Measurements from ENCODE around the gene CCDC142. TPM values are rescaled to one million over a fixed set of nuclear protein-coding genes. Genes with fewer than 3 reads are reported as not detected.

Gene CCDC142
- total and polyA plus RNA-seq, 4 donors: 5.5 to 25.5 (median 13.0) TPM

DNA sequence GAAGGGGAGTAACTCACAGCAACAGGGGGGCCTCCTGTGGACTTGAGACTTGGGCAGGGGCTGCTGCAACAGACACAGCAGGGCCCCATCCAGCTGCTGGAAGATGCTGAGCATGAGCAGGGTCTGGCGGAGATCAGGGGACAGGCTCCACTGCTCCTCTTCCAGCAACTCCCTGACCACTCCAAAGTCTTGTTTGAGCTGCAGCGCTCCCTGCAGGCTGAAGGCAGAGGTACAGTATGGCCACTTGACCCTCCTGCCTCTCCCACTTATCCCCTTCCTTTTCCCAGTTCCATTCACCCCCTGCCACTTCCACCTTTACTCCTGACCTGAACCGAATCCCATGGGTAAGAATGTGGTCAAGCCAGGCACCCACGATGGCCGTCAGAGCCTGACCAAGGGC lies 7.9 kb downstream of the CCDC142 start:
- H3K27ac ChIP-seq (ENCODE audit: low read depth in 1 of 2, low read length in 1 of 2): no peak overlapping the region
- DNase-seq (no peak), ATAC-seq (ENCODE audit: insufficient read depth, low FRiP score) (no peak)
- TF ChIP-seq, protein P1, sequence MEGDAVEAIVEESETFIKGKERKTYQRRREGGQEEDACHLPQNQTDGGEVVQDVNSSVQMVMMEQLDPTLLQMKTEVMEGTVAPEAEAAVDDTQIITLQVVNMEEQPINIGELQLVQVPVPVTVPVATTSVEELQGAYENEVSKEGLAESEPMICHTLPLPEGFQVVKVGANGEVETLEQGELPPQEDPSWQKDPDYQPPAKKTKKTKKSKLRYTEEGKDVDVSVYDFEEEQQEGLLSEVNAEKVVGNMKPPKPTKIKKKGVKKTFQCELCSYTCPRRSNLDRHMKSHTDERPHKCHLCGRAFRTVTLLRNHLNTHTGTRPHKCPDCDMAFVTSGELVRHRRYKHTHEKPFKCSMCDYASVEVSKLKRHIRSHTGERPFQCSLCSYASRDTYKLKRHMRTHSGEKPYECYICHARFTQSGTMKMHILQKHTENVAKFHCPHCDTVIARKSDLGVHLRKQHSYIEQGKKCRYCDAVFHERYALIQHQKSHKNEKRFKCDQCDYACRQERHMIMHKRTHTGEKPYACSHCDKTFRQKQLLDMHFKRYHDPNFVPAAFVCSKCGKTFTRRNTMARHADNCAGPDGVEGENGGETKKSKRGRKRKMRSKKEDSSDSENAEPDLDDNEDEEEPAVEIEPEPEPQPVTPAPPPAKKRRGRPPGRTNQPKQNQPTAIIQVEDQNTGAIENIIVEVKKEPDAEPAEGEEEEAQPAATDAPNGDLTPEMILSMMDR (IDR thresholded peaks at IDR 0.05; ENCODE audit: control extremely low read depth, extremely low read depth): no peak
- 86 to 94% methylated on average over 5 of the region's 5 CpGs for WGBS, 2 donors
- no peak overlapping the region for H3K9ac ChIP-seq (ENCODE audit: insufficient read depth in 1 of 2, low read length in 2 of 2)
- H3K4me3 ChIP-seq: no peak overlapping the region
- H3K36me3 ChIP-seq (ENCODE audit: control insufficient read depth in 4 of 4, insufficient read depth in 4 of 4, low read length in 4 of 4): peaks cover 7 to 25% (median 10%) of the 10 kb centered on the region in 4 donors
- no peaks in the 10 kb centered on the region for H3K27me3 ChIP-seq (ENCODE audit: control insufficient read depth in 3 of 3, insufficient read depth in 3 of 3, low read length in 2 of 3)
- peaks cover 3 to 15% (median 9%) of the 10 kb centered on the region in 5 donors for H3K4me1 ChIP-seq (ENCODE audit: control insufficient read depth in 5 of 5, insufficient read depth in 5 of 5, low read length in 5 of 5)
- H3K9me3 ChIP-seq (ENCODE audit: control insufficient read depth in 4 of 4, insufficient read depth in 3 of 4, low read length in 3 of 4): no peaks in the 10 kb centered on the region

DNA sequence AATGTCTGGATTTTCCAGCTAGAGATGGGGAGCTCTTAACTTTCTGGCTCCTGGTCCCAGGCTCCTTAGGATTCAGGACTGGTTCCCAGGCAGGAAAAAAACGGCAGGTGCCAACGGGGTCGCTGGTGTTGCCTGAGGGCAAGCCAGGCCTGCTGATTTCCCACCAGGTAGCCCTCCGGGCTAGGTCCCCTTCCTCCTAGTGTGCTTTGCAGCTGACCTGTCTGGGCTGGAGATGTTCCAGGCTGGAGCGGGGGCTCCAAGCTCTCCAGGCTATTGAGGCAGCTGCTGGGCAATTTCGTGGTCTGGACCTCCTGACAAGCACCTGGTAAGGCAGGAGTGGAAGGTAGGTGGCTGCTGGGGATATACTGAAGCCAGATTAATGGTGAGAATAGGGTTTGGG lies 8.3 kb downstream of the CCDC142 start:
- H3K9me3 ChIP-seq (ENCODE audit: control insufficient read depth in 4 of 4, insufficient read depth in 3 of 4, low read length in 3 of 4): no peaks in the 10 kb centered on the region
- ATAC-seq (ENCODE audit: insufficient read depth, low FRiP score) (no peak), DNase-seq (no peak)
- no peak overlapping the region for H3K27ac ChIP-seq (ENCODE audit: low read depth in 1 of 2, low read length in 1 of 2)
- H3K4me1 ChIP-seq (ENCODE audit: control insufficient read depth in 5 of 5, insufficient read depth in 5 of 5, low read length in 5 of 5): peaks cover 3 to 15% (median 9%) of the 10 kb centered on the region in 5 donors
- WGBS, 2 donors: 95 to 96% methylated on average over 6 of the region's 6 CpGs
- TF ChIP-seq, protein P1 (IDR thresholded peaks at IDR 0.05; ENCODE audit: control extremely low read depth, extremely low read depth): no peak
- no peak overlapping the region for H3K4me3 ChIP-seq
- H3K36me3 ChIP-seq (ENCODE audit: control insufficient read depth in 4 of 4, insufficient read depth in 4 of 4, low read length in 4 of 4): peaks cover 6 to 24% (median 10%) of the 10 kb centered on the region in 4 donors
- H3K27me3 ChIP-seq (ENCODE audit: control insufficient read depth in 3 of 3, insufficient read depth in 3 of 3, low read length in 2 of 3): no peaks in the 10 kb centered on the region
- no peak overlapping the region for H3K9ac ChIP-seq (ENCODE audit: insufficient read depth in 1 of 2, low read length in 2 of 2)

DNA sequence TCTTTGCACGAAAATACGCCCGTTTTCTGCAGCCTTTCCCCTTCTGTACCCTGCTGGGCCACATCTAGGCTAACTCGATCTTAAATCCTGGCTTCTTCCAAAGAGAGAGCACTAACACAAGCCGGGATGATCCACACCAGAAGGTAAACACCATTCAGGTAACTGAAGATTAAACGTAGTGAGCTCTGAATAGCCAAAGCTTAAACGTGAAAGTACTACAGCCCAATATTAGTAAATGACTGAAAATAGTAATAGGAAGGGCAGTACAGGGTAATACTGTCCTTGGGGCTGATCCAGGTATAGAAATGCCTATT lies 9.9 kb downstream of the CCDC142 start:
- H3K27ac ChIP-seq (ENCODE audit: low read depth in 1 of 2, low read length in 1 of 2): peak overlapping the region; percentile 88 to 95
- H3K9me3 ChIP-seq (ENCODE audit: control insufficient read depth in 4 of 4, insufficient read depth in 3 of 4, low read length in 3 of 4): no peaks in the 10 kb centered on the region
- ATAC-seq (ENCODE audit: insufficient read depth, low FRiP score) (no peak), DNase-seq (no peak)
- TF ChIP-seq, protein P1 (IDR thresholded peaks at IDR 0.05; ENCODE audit: control extremely low read depth, extremely low read depth): no peak
- H3K4me1 ChIP-seq (ENCODE audit: control insufficient read depth in 5 of 5, insufficient read depth in 5 of 5, low read length in 5 of 5): peaks cover 3 to 15% (median 9%) of the 10 kb centered on the region in 5 donors
- H3K4me3 ChIP-seq: peak overlapping the region; percentile 73
- 9 to 10% methylated on average over 7 of the region's 7 CpGs for WGBS, 2 donors
- H3K36me3 ChIP-seq (ENCODE audit: control insufficient read depth in 4 of 4, insufficient read depth in 4 of 4, low read length in 4 of 4): peaks cover 6 to 24% (median 10%) of the 10 kb centered on the region in 4 donors
- no peaks in the 10 kb centered on the region for H3K27me3 ChIP-seq (ENCODE audit: control insufficient read depth in 3 of 3, insufficient read depth in 3 of 3, low read length in 2 of 3)
- H3K9ac ChIP-seq (ENCODE audit: insufficient read depth in 1 of 2, low read length in 2 of 2): peak overlapping the region in 1 of 2 donors; percentile 65

Data from lung (tissue), 12 donors.